Measurements from ENCODE around the gene ZNF784.

ZNF784 gene

GRCh38 chr19:55606471-55606787 is 17.9 kb downstream of the ZNF784 start:
- peak overlapping the region; percentile 86 for H3K27ac ChIP-seq (ENCODE audit: low read depth, low read length)
- TF ChIP-seq EZH2phosphoT487 (conservative IDR thresholded peaks at IDR 0.05; ENCODE audit: low read length): no peak
- H3K36me3 ChIP-seq (ENCODE audit: low read length): no peaks in the 10 kb centered on the region
- H3K27me3 ChIP-seq (ENCODE audit: low read length): no peaks in the 10 kb centered on the region
- peak overlapping the region; percentile 86 for H3K4me2 ChIP-seq (ENCODE audit: low read depth, low read length, poor library complexity, severe bottlenecking)
- H3K9me3 ChIP-seq (ENCODE audit: insufficient read depth, low read length): no peaks in the 10 kb centered on the region
- no peaks in the 10 kb centered on the region for H4K20me1 ChIP-seq (ENCODE audit: low read depth, low read length)
- H3F3A ChIP-seq (ENCODE audit: insufficient read depth): peaks cover 17% of the 10 kb centered on the region
- peak overlapping the region; percentile 98 for H3K9ac ChIP-seq (ENCODE audit: low read length)
- peak overlapping the region; percentile 98 for H3K4me3 ChIP-seq (ENCODE audit: insufficient read depth, low read length, poor library complexity, severe bottlenecking)
- H3K9me2 ChIP-seq (replicated peaks; ENCODE audit: insufficient read depth, low read length): no peaks in the 10 kb centered on the region
- H3K79me2 ChIP-seq (ENCODE audit: insufficient read depth, low read length): peaks cover 25% of the 10 kb centered on the region
- H2AFZ ChIP-seq (ENCODE audit: low read depth, low read length, severe bottlenecking): no peak overlapping the region

DNA sequence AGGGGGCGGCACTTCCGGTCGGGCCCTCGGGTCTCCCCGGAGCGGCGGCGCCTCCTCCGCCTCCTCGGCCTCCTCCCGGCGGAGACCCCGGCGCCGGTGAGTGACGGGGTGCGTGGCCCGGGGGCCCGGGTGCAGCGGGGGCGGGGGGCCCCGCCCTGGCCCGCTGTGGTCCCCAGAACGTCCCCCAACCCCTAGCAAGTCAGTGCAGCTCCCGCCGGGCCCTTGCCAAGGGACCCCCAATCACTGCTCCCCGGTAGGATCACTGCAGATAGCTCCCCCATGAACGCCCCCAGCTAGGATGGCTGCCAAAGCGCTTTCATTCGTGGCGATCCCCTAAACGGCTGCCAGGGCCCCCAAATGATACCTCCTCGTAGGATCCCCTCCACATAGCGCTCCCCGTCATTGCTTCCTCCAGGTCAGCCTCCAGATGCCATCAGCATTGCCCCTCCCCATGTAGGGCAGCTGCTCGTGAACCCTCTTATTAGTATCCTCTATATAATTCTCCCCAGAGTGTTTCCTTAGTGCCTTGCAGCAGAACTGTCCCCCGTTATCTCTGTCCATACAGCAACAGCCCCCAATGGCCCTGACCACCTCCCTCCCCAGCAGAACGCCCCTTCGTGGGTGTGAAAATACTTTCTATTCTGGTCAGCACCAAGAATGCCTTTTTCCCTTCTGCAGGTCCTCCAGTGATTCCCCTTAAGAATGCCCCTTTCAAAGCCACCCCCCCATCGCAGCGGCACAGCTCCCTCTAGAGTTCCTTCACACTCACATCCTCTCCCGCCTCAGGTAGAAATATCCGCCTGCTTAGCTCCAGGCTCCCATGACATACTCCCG is 18.5 kb downstream of the ZNF784 start, which contains the start of gene ZNF865:
Gene ZNF865 (plus strand): TSS at position 11 of the 834 bp plus-strand sequence. CDS start 7,972 bp downstream, outside the sequence.
- H3K4me2 ChIP-seq (ENCODE audit: low read depth, low read length, poor library complexity, severe bottlenecking): peak within 1 kb of the TSS; percentile 86
- H3K27me3 ChIP-seq (ENCODE audit: low read length): no peaks in the 10 kb centered on the region
- H3K36me3 ChIP-seq (ENCODE audit: low read length): no peaks in the 10 kb centered on the region
- H2AFZ ChIP-seq (ENCODE audit: low read depth, low read length, severe bottlenecking): peak within 1 kb of the TSS; percentile 45
- H3K27ac ChIP-seq (ENCODE audit: low read depth, low read length): peak within 1 kb of the TSS; percentile 86
- H3K9ac ChIP-seq (ENCODE audit: low read length): peak within 1 kb of the TSS; percentile 98
- H3K9me3 ChIP-seq (ENCODE audit: insufficient read depth, low read length): no peaks in the 10 kb centered on the region
- H3K9me2 ChIP-seq (replicated peaks; ENCODE audit: insufficient read depth, low read length): no peaks in the 10 kb centered on the region
- peaks cover 22% of the 10 kb centered on the region for H3F3A ChIP-seq (ENCODE audit: insufficient read depth)
- H3K4me3 ChIP-seq (ENCODE audit: insufficient read depth, low read length, poor library complexity, severe bottlenecking): peak within 1 kb of the TSS; percentile 98
- peaks cover 22% of the 10 kb centered on the region for H3K79me2 ChIP-seq (ENCODE audit: insufficient read depth, low read length)
- H4K20me1 ChIP-seq (ENCODE audit: low read depth, low read length): no peaks in the 10 kb centered on the region
- peak; percentile 60 for TF ChIP-seq CTCF (IDR thresholded peaks at IDR 0.05; ENCODE audit: insufficient read depth, low read length, poor library complexity, severe bottlenecking)
- no peak for TF ChIP-seq EZH2phosphoT487 (conservative IDR thresholded peaks at IDR 0.05; ENCODE audit: low read length)

GRCh38 chr19:55605207-55605636 is 19.1 kb downstream of the ZNF784 start:
- no peaks in the 10 kb centered on the region for H3K9me3 ChIP-seq (ENCODE audit: insufficient read depth, low read length)
- H4K20me1 ChIP-seq (ENCODE audit: low read depth, low read length): no peaks in the 10 kb centered on the region
- no peak for TF ChIP-seq EZH2phosphoT487 (conservative IDR thresholded peaks at IDR 0.05; ENCODE audit: low read length)
- TF ChIP-seq CTCF (IDR thresholded peaks at IDR 0.05; ENCODE audit: insufficient read depth, low read length, poor library complexity, severe bottlenecking): no peak
- H3K36me3 ChIP-seq (ENCODE audit: low read length): no peaks in the 10 kb centered on the region
- peak overlapping the region; percentile 86 for H3K27ac ChIP-seq (ENCODE audit: low read depth, low read length)
- H3K79me2 ChIP-seq (ENCODE audit: insufficient read depth, low read length): peaks cover 22% of the 10 kb centered on the region
- peak overlapping the region; percentile 98 for H3K9ac ChIP-seq (ENCODE audit: low read length)
- peak overlapping the region; percentile 98 for H3K4me3 ChIP-seq (ENCODE audit: insufficient read depth, low read length, poor library complexity, severe bottlenecking)
- no peaks in the 10 kb centered on the region for H3K27me3 ChIP-seq (ENCODE audit: low read length)
- peak overlapping the region; percentile 86 for H3K4me2 ChIP-seq (ENCODE audit: low read depth, low read length, poor library complexity, severe bottlenecking)
- no peak overlapping the region for H2AFZ ChIP-seq (ENCODE audit: low read depth, low read length, severe bottlenecking)
- no peaks in the 10 kb centered on the region for H3K9me2 ChIP-seq (replicated peaks; ENCODE audit: insufficient read depth, low read length)
- peaks cover 27% of the 10 kb centered on the region for H3F3A ChIP-seq (ENCODE audit: insufficient read depth)

All from SU-DHL-6 (cell line).